ENCODE data around the gene MELTF. TPM values are rescaled to one million over a fixed set of nuclear protein-coding genes. Genes with fewer than 3 reads are reported as not detected.

MELTF gene
- total and polyA plus RNA-seq, 9 of the 15 experiments (the other 6 are each of a cell fraction or from before 2014, with no cell fraction given), result 0.35 to 10.5 (median 4.5) TPM

DNA sequence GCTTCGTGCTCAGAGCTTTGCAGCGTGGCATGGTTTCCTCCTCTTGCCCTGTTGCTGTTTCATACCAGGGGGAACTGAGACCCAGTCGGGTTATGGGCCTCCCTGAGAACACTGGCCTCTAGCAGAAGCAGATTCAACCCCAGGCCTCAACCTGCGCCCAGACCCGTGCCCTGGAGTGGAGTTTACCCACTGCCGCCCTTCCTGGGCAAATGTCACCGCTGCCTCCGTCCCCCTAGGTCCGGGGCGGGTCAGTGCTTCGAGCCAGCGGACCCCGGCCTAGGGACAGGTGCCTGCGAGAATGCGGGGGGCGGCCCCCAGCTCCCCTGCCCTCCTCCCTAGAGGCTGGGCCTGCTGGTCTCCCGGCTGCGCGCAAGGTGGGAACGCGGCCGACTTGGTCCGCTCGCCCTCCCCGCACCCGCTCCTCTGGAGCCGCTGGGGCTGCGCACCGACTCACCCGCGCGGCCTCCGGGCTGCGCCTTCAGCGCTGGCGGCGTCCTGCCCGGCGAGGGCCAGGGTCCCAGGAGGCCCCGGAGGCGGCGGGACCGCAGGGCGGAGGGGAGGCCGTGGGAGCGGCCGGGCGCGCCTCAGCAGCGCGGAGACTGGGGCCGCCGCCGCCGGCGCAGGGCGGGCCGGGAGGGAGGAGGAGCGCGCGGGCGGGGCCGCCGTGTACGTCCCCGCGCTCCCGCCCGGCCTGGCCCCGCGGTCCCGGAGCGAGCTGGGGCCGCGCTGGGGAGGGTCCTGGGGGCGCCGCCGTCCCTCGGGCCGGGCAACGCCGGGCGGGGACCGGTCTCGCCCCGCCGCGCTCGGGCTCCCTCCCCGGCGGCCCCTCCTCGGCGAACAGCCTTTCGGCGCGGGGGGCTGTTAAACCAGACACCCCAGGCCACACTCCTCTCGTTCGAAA lies 61.1 kb downstream of the MELTF start, which contains the start of gene PIGZ (continued):
- TF ChIP-seq, protein P1, sequence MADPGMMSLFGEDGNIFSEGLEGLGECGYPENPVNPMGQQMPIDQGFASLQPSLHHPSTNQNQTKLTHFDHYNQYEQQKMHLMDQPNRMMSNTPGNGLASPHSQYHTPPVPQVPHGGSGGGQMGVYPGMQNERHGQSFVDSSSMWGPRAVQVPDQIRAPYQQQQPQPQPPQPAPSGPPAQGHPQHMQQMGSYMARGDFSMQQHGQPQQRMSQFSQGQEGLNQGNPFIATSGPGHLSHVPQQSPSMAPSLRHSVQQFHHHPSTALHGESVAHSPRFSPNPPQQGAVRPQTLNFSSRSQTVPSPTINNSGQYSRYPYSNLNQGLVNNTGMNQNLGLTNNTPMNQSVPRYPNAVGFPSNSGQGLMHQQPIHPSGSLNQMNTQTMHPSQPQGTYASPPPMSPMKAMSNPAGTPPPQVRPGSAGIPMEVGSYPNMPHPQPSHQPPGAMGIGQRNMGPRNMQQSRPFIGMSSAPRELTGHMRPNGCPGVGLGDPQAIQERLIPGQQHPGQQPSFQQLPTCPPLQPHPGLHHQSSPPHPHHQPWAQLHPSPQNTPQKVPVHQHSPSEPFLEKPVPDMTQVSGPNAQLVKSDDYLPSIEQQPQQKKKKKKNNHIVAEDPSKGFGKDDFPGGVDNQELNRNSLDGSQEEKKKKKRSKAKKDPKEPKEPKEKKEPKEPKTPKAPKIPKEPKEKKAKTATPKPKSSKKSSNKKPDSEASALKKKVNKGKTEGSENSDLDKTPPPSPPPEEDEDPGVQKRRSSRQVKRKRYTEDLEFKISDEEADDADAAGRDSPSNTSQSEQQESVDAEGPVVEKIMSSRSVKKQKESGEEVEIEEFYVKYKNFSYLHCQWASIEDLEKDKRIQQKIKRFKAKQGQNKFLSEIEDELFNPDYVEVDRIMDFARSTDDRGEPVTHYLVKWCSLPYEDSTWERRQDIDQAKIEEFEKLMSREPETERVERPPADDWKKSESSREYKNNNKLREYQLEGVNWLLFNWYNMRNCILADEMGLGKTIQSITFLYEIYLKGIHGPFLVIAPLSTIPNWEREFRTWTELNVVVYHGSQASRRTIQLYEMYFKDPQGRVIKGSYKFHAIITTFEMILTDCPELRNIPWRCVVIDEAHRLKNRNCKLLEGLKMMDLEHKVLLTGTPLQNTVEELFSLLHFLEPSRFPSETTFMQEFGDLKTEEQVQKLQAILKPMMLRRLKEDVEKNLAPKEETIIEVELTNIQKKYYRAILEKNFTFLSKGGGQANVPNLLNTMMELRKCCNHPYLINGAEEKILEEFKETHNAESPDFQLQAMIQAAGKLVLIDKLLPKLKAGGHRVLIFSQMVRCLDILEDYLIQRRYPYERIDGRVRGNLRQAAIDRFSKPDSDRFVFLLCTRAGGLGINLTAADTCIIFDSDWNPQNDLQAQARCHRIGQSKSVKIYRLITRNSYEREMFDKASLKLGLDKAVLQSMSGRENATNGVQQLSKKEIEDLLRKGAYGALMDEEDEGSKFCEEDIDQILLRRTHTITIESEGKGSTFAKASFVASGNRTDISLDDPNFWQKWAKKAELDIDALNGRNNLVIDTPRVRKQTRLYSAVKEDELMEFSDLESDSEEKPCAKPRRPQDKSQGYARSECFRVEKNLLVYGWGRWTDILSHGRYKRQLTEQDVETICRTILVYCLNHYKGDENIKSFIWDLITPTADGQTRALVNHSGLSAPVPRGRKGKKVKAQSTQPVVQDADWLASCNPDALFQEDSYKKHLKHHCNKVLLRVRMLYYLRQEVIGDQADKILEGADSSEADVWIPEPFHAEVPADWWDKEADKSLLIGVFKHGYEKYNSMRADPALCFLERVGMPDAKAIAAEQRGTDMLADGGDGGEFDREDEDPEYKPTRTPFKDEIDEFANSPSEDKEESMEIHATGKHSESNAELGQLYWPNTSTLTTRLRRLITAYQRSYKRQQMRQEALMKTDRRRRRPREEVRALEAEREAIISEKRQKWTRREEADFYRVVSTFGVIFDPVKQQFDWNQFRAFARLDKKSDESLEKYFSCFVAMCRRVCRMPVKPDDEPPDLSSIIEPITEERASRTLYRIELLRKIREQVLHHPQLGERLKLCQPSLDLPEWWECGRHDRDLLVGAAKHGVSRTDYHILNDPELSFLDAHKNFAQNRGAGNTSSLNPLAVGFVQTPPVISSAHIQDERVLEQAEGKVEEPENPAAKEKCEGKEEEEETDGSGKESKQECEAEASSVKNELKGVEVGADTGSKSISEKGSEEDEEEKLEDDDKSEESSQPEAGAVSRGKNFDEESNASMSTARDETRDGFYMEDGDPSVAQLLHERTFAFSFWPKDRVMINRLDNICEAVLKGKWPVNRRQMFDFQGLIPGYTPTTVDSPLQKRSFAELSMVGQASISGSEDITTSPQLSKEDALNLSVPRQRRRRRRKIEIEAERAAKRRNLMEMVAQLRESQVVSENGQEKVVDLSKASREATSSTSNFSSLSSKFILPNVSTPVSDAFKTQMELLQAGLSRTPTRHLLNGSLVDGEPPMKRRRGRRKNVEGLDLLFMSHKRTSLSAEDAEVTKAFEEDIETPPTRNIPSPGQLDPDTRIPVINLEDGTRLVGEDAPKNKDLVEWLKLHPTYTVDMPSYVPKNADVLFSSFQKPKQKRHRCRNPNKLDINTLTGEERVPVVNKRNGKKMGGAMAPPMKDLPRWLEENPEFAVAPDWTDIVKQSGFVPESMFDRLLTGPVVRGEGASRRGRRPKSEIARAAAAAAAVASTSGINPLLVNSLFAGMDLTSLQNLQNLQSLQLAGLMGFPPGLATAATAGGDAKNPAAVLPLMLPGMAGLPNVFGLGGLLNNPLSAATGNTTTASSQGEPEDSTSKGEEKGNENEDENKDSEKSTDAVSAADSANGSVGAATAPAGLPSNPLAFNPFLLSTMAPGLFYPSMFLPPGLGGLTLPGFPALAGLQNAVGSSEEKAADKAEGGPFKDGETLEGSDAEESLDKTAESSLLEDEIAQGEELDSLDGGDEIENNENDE (IDR thresholded peaks at IDR 0.05; ENCODE audit: low read depth, low read length), result no peak
- no peak for TF ChIP-seq NCOA4 (IDR thresholded peaks at IDR 0.05; ENCODE audit: partially characterized antibody)
- TF ChIP-seq BRD9 (IDR thresholded peaks at IDR 0.05; ENCODE audit: low read depth, partially characterized antibody), result no peak
- TF ChIP-seq RB1 (IDR thresholded peaks at IDR 0.05; ENCODE audit: low read depth), result peak; percentile 78
- TF ChIP-seq NFXL1 (CRISPR knock-in tag; IDR thresholded peaks at IDR 0.05), result no peak
- peak; percentile 56 to 73; a peak in 3 of 4 replicates for TF ChIP-seq NONO (IDR thresholded peaks at IDR 0.05; ENCODE audit: low read depth in 2 of 2, low read length in 1 of 2)
- TF ChIP-seq, protein P2, sequence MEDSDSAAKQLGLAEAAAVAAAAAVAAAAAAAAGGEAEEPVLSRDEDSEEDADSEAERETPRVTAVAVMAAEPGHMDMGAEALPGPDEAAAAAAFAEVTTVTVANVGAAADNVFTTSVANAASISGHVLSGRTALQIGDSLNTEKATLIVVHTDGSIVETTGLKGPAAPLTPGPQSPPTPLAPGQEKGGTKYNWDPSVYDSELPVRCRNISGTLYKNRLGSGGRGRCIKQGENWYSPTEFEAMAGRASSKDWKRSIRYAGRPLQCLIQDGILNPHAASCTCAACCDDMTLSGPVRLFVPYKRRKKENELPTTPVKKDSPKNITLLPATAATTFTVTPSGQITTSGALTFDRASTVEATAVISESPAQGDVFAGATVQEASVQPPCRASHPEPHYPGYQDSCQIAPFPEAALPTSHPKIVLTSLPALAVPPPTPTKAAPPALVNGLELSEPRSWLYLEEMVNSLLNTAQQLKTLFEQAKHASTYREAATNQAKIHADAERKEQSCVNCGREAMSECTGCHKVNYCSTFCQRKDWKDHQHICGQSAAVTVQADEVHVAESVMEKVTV (CRISPR knock-in tag; IDR thresholded peaks at IDR 0.05), result no peak
- TF ChIP-seq POLR2G (IDR thresholded peaks at IDR 0.05; ENCODE audit: low read depth, low read length), result peak; percentile 63
- TF ChIP-seq BDP1 (IDR thresholded peaks at IDR 0.05; ENCODE audit: insufficient read depth, insufficient read length), result no peak
- TF ChIP-seq, protein P3, sequence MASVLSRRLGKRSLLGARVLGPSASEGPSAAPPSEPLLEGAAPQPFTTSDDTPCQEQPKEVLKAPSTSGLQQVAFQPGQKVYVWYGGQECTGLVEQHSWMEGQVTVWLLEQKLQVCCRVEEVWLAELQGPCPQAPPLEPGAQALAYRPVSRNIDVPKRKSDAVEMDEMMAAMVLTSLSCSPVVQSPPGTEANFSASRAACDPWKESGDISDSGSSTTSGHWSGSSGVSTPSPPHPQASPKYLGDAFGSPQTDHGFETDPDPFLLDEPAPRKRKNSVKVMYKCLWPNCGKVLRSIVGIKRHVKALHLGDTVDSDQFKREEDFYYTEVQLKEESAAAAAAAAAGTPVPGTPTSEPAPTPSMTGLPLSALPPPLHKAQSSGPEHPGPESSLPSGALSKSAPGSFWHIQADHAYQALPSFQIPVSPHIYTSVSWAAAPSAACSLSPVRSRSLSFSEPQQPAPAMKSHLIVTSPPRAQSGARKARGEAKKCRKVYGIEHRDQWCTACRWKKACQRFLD (CRISPR knock-in tag; IDR thresholded peaks at IDR 0.05), result no peak
- no peak for TF ChIP-seq MTA3 (IDR thresholded peaks at IDR 0.05; ENCODE audit: borderline replicate concordance)
- no peak for TF ChIP-seq ZNF212 (CRISPR knock-in tag; IDR thresholded peaks at IDR 0.05)
- TF ChIP-seq BACH1 (tag; IDR thresholded peaks at IDR 0.05), result no peak

All from K562 (cell line).